Aorta (tissue), 5 donors: ENCODE measurements around the gene BCL2L2. TPM values are rescaled to one million over a fixed set of nuclear protein-coding genes. Genes with fewer than 3 reads are reported as not detected.
"Not testable (repeated sequence)": the region's sequence is repeated elsewhere in the genome, so short reads cannot be mapped to it uniquely, and the experiment has no call there.

Experiments
- ATAC-seq: fragments of 200-7000 bp; cut with Tn5 transposase; one replicate; pipeline ENCODE4 v1.9.1; 2022; ENCODE audit warnings: moderate library complexity; ENCODE audit not compliant: low FRiP score
- DNase-seq, 2 donors: peaks; one replicate each; pipeline ENCODE4 v3.0.0-alpha.2; 2020
- H3K27ac ChIP-seq, 2 donors: one replicate each; pipeline ENCODE4 v1.5.1; 2013; ENCODE audit warnings: low read length in 2 of 2, mild to moderate bottlenecking in 2 of 2, moderate library complexity in 2 of 2, control low read depth in 1 of 2, inconsistent platforms in 1 of 2, low read depth in 1 of 2
- H3K27me3 ChIP-seq, 2 donors: one replicate each; pipeline ENCODE4 v1.6.1; 2013; ENCODE audit warnings: control low read depth in 1 of 2, low read length in 1 of 2, mild to moderate bottlenecking in 1 of 2, moderate library complexity in 1 of 2; ENCODE audit not compliant: insufficient read depth in 2 of 2, control insufficient read depth in 1 of 2
- H3K36me3 ChIP-seq, 2 donors: one replicate each; pipeline ENCODE4 v1.6.1; 2013; ENCODE audit warnings: control low read depth in 1 of 2, low read length in 1 of 2, mild to moderate bottlenecking in 1 of 2; ENCODE audit not compliant: insufficient read depth in 2 of 2, control insufficient read depth in 1 of 2
- H3K4me1 ChIP-seq, 2 donors: one replicate each; pipeline ENCODE4 v1.6.1; 2013; ENCODE audit warnings: low read length in 2 of 2, control low read depth in 1 of 2, mild to moderate bottlenecking in 1 of 2, moderate library complexity in 1 of 2; ENCODE audit not compliant: insufficient read depth in 2 of 2, control insufficient read depth in 1 of 2
- H3K4me3 ChIP-seq, 2 donors: one replicate each; pipeline ENCODE4 v1.5.1; 2013; ENCODE audit warnings: low read length in 2 of 2, control low read depth in 1 of 2, mild to moderate bottlenecking in 1 of 2
- H3K9me3 ChIP-seq: one replicate; pipeline ENCODE4 v1.6.1; 2013; ENCODE audit warnings: mild to moderate bottlenecking, low read length; ENCODE audit not compliant: control insufficient read depth
- WGBS, 2 donors: extraction: QIAGEN DNeasy Blood & Tissue Kit; methylation state at CpG; one replicate each; pipeline ENCODE4 v1.1.7; 2013; 5-methylcytosine and 5-hydroxymethylcytosine counted together
- intact Hi-C, 2 donors: fragments of 100-400 bp; cut with DNase I; formaldehyde crosslinking; loops; one replicate each; pipeline versions ENCODE4 v1.14.2 to v1.15.0; 2022
- long read RNA-seq, 2 donors: library from polyadenylated mRNA; unstranded; transcript quantifications; one replicate each; pipeline ENCODE4 v2.0.0, GENCODE V29; 2020 to 2021
- polyA plus RNA-seq, 2 donors: library from polyadenylated mRNA; stranded (reverse); fragments of 200-250 nt; gene quantifications; one replicate each; pipeline ENCODE4 v1.2.3, GENCODE V29; 2013
- total RNA-seq, 2 donors: library from RNA; stranded (reverse); fragmentation: NEBNext Ultra II Directional; extraction: Animal tissue kit (Norgen Biotek cat#: 25700); gene quantifications; one replicate each; pipeline ENCODE4 v1.2.1, GENCODE V29; 2021
- donor health status: healthy with polysubstance abuse.
- donor health status: Bipolar disorder and iron deficiency.
- donor health status: DM: no; HTN: no; CAD: no.
- donor health status: DM: no; HTN: no; CAD: no.
- donor health status: DM: yes; HTN: yes; CAD: no.

Gene BCL2L2
- 10 to 100 TPM; 68.6 to 70.7 TPM for total RNA-seq
- 100 to 1,000 TPM in 1 of 2 donors, 10 to 100 TPM in 1; 66.1 to 114 TPM for polyA plus RNA-seq
- long read RNA-seq, donor 1, transcript BCL2L2-201 (4 exons, 3,605 nt) = major isoform, 6 of 12 reads
- long read RNA-seq, donor 1, partial matches to known transcripts = 1 of 12 reads
- long read RNA-seq, donor 1, other reads (novel, unspliced or antisense) = 5 of 12 reads
- long read RNA-seq, donor 2, partial matches to known transcripts = 3 of 9 reads
- long read RNA-seq, donor 2, other reads (novel, unspliced or antisense) = 2 of 9 reads

- Histone ChIP-seq H3K4me3 (peak within 1 kb of the TSS; percentile 13 to 31), H3K27ac (peak within 1 kb of the TSS; percentile 23 to 93), H3K27me3 (no peaks in the 10 kb centered on the region), H3K36me3 (peaks cover 0 to 3% of the 10 kb centered on the region in 2 donors), H3K9me3 (no peaks in the 10 kb centered on the region), H3K4me1 (no peaks in the 10 kb centered on the region)
- peak; percentile 95 to 96 for DNase-seq
- peak; percentile 83 for ATAC-seq
- intact Hi-C loops = no loop called here
- WGBS, 2 donors = 1% methylated on average over 24 of the region's 24 CpGs
Measured at GRCh38 chr14:23306412-23307145, at the start of gene BCL2L2. TSS of gene BCL2L2 (plus strand) at chr14:23306833. CDS start at chr14:23307768, 935 bp downstream.

- Histone ChIP-seq H3K4me1 (no peaks in the 10 kb centered on the region), H3K4me3 (no peak overlapping the region), H3K9me3 (no peaks in the 10 kb centered on the region), H3K27me3 (no peaks in the 10 kb centered on the region), H3K27ac (no peak overlapping the region), H3K36me3 (no peaks in the 10 kb centered on the region)
- DNase-seq = no peak
- WGBS, 2 donors = 93 to 95% methylated on average over 5 of the region's 5 CpGs
- intact Hi-C loops = no loop called here
- no peak for ATAC-seq
Measured at GRCh38 chr14:23258256-23258655, 48.4 kb upstream of the BCL2L2 start.

- Histone ChIP-seq H3K27me3 (no peaks in the 10 kb centered on the region), H3K27ac (no peak overlapping the region), H3K9me3 (no peaks in the 10 kb centered on the region), H3K4me1 (no peaks in the 10 kb centered on the region), H3K4me3 (no peak overlapping the region), H3K36me3 (no peaks in the 10 kb centered on the region)
- DNase-seq (no peak), ATAC-seq (no peak)
- intact Hi-C loops = no loop called here
Measured at GRCh38 chr14:23259426-23259825, 47.2 kb upstream of the BCL2L2 start.

GRCh38 chr14:23260849-23261248, 45.8 kb upstream of the BCL2L2 start:
- DNase-seq, H3K4me3 ChIP-seq, H3K36me3 ChIP-seq, H3K27me3 ChIP-seq, H3K27ac ChIP-seq, H3K4me1 ChIP-seq, ATAC-seq, H3K9me3 ChIP-seq: not testable (repeated sequence)
- intact Hi-C loops = loop anchor here in 1 of 2 donors (5.0 to 10.0 kb wide), 2 partner anchors 116 to 304 kb away; partner anchors contain the start of genes AP1G2 and CMTM5
- 75 to 77% methylated on average over 8 of the region's 8 CpGs for WGBS, 2 donors

- H3K27me3 ChIP-seq = no peaks in the 10 kb centered on the region
- H3K9me3 ChIP-seq = no peaks in the 10 kb centered on the region
- no peaks in the 10 kb centered on the region for H3K36me3 ChIP-seq
- no peak overlapping the region for H3K4me3 ChIP-seq
- intact Hi-C loops = loop anchor here (5.0 to 10.0 kb wide), 2 partner anchors 108 to 296 kb away; partner anchors contain the start of genes AP1G2 (in 1 of the 2) and CMTM5 (in 1 of the 2)
- DNase-seq (no peak), ATAC-seq (no peak)
- no peak overlapping the region for H3K27ac ChIP-seq
- WGBS, 2 donors = 81 to 85% methylated on average over 7 of the region's 7 CpGs
- no peaks in the 10 kb centered on the region for H3K4me1 ChIP-seq
Measured at GRCh38 chr14:23269193-23269592, 37.4 kb upstream of the BCL2L2 start.

- Histone ChIP-seq H3K36me3 (no peaks in the 10 kb centered on the region), H3K4me3 (no peak overlapping the region), H3K27ac (no peak overlapping the region), H3K27me3 (no peaks in the 10 kb centered on the region), H3K4me1 (no peaks in the 10 kb centered on the region), H3K9me3 (no peaks in the 10 kb centered on the region)
- intact Hi-C loops = no loop called here
- WGBS, 2 donors = 94 to 95% methylated on average over 2 of the region's 2 CpGs
- DNase-seq (no peak), ATAC-seq (no peak)
Measured at GRCh38 chr14:23275412-23275811, 31.2 kb upstream of the BCL2L2 start.

- DNase-seq (no peak), ATAC-seq (no peak)
- no peak overlapping the region for H3K27ac ChIP-seq
- intact Hi-C loops = no loop called here
- no peak overlapping the region for H3K4me3 ChIP-seq
- H3K9me3 ChIP-seq = no peaks in the 10 kb centered on the region
- no peaks in the 10 kb centered on the region for H3K36me3 ChIP-seq
- no peaks in the 10 kb centered on the region for H3K27me3 ChIP-seq
- 74 to 75% methylated on average over 3 of the region's 3 CpGs for WGBS, 2 donors
- H3K4me1 ChIP-seq = no peaks in the 10 kb centered on the region
Measured at GRCh38 chr14:23277189-23277588, 29.4 kb upstream of the BCL2L2 start.

GRCh38 chr14:23277928-23278327, 28.7 kb upstream of the BCL2L2 start:
- H3K27me3 ChIP-seq, intact Hi-C loops, DNase-seq, H3K4me1 ChIP-seq, H3K4me3 ChIP-seq, H3K9me3 ChIP-seq, ATAC-seq, H3K27ac ChIP-seq, H3K36me3 ChIP-seq: not testable (repeated sequence)
- whole genome bisulfite sequencing, 2 donors = 92 to 96% methylated on average over 6 of the region's 6 CpGs

GRCh38 chr14:23281247-23281646, 25.4 kb upstream of the BCL2L2 start:
- WGBS, 2 donors = 93 to 96% methylated on average over 6 of the region's 6 CpGs
- H3K27ac ChIP-seq = no peak overlapping the region

More at GRCh38 chr14:23281247-23281646, 25.4 kb upstream of the BCL2L2 start:
- Histone ChIP-seq H3K9me3 (no peaks in the 10 kb centered on the region), H3K36me3 (no peaks in the 10 kb centered on the region), H3K27me3 (no peaks in the 10 kb centered on the region), H3K4me3 (no peak overlapping the region), H3K4me1 (no peaks in the 10 kb centered on the region)
- intact Hi-C loops = no loop called here
- ATAC-seq (no peak), DNase-seq (no peak)
